Endothelial cell of umbilical vein (primary cell): Measurements from ENCODE around the gene ZNRF1. TPM values are rescaled to one million over a fixed set of nuclear protein-coding genes. Genes with fewer than 3 reads are reported as not detected.

Experiments used
- BruUV-seq: library from RNA; stranded (reverse); fragments of 400-500 nt; replicated peaks from 2 replicates; lab custom pipeline; 2021; lab: Mats Ljungman, UMichigan
- CTCF ChIA-PET: fragments of 300-600, 350-600 bp; sonication (Branson Sonifier 250); formaldehyde crosslinking; loops from one replicate; lab custom pipeline; 2021; ENCODE audit warnings: antibody characterized with exemption, inconsistent platforms; lab: Charles Lee
- POLR2A ChIA-PET: fragments of 300-600, 350-600 bp; sonication (Branson Sonifier 250); formaldehyde crosslinking; loops from one replicate; lab custom pipeline; 2021; ENCODE audit warnings: antibody characterized with exemption, inconsistent platforms; lab: Charles Lee
- DNase-seq: peaks from one replicate; pipeline ENCODE4 v3.0.0-alpha.2; 2011; ENCODE audit warnings: low read depth, low spot score
- FAIRE-seq: peaks from 2 replicates; lab custom pipeline; 2011; peaks lifted over from hg19 to GRCh38; lab: Jason Lieb, UNC
- H2AFZ ChIP-seq: 2 replicates; pipeline ENCODE4 v1.6.0; 2012; ENCODE audit warnings: low read depth, low read length, control low read depth, inconsistent platforms
- H3K27ac ChIP-seq: 2 replicates; pipeline ENCODE4 v1.5.1; 2011; ENCODE audit warnings: low read depth, mild to moderate bottlenecking, control low read depth, low read length, moderate library complexity; ENCODE audit not compliant: insufficient read depth
- H3K27me3 ChIP-seq, 2 experiments: 2 replicates each; pipeline versions ENCODE4 v1.6.0 to v1.6.1; 2011; ENCODE audit warnings: low read length in 2 of 2, mixed read lengths in 1 of 2; ENCODE audit not compliant: control insufficient read depth in 2 of 2, insufficient read depth in 2 of 2
- H3K36me3 ChIP-seq, 2 experiments: 2 replicates in 1 of 2; 3 replicates in 1 of 2; pipeline ENCODE4 v1.5.1; 2011; ENCODE audit warnings: low read length in 2 of 2, mild to moderate bottlenecking in 1 of 2, moderate library complexity in 1 of 2; ENCODE audit not compliant: control insufficient read depth in 2 of 2, insufficient read depth in 2 of 2; ENCODE audit errors: extremely low read depth in 1 of 2
- H3K4me1 ChIP-seq: 3 replicates; pipeline ENCODE4 v1.5.1; 2011; ENCODE audit warnings: mild to moderate bottlenecking, low read length; ENCODE audit not compliant: control insufficient read depth, insufficient read depth; ENCODE audit errors: extremely low read depth
- H3K4me2 ChIP-seq: 2 replicates; pipeline ENCODE4 v1.6.1; 2011; ENCODE audit warnings: low read length, control low read depth, mixed read lengths; ENCODE audit not compliant: insufficient read depth
- H3K4me3 ChIP-seq, 3 experiments: fragments of 200-600 bp in 1 of 3; sonication (generic), shearing (Covaris generic) in 1 of 3; replicated peaks in 1 of 3; 2 replicates each; pipeline ENCODE4 v1.5.1; 2011 to 2016; ENCODE audit warnings: control low read depth in 3 of 3, low read length in 3 of 3, mild to moderate bottlenecking in 2 of 3, inconsistent platforms in 1 of 3, low read depth in 1 of 3, moderate library complexity in 1 of 3; ENCODE audit not compliant: insufficient read depth in 1 of 3
- H3K79me2 ChIP-seq: 2 replicates; pipeline ENCODE4 v1.6.0; 2012; ENCODE audit warnings: low read length, inconsistent platforms; ENCODE audit not compliant: control insufficient read depth, insufficient read depth
- H3K9ac ChIP-seq: replicated peaks from 2 replicates; pipeline ENCODE3; 2011; ENCODE audit warnings: low read length, control low read depth; ENCODE audit not compliant: insufficient read depth; ENCODE audit errors: extremely low read depth
- H3K9me1 ChIP-seq: replicated peaks from 3 replicates; pipeline ENCODE4 v1.6.0; 2011; ENCODE audit warnings: mild to moderate bottlenecking, low read length; ENCODE audit not compliant: control insufficient read depth, insufficient read depth; ENCODE audit errors: extremely low read depth
- H3K9me3 ChIP-seq: replicated peaks from 2 replicates; pipeline ENCODE4 v1.5.1; 2012; ENCODE audit warnings: low read length, inconsistent platforms; ENCODE audit not compliant: control insufficient read depth, insufficient read depth
- H4K20me1 ChIP-seq: replicated peaks from 2 replicates; pipeline ENCODE3; 2011; ENCODE audit warnings: mild to moderate bottlenecking, low read length; ENCODE audit not compliant: control insufficient read depth, insufficient read depth; ENCODE audit errors: extremely low read depth
- CTCF ChIP-seq, 2 donors: IDR thresholded peaks; 1 replicate in 1 of 2; 2 replicates in 1 of 2; pipeline ENCODE4 v1.5.1; 2011; ENCODE audit warnings: low read length in 2 of 2, mild to moderate bottlenecking in 2 of 2, moderate library complexity in 2 of 2, control low read depth in 1 of 2, inconsistent platforms in 1 of 2, low read depth in 1 of 2; ENCODE audit not compliant: insufficient read depth in 1 of 2; ENCODE audit errors: extremely low read depth in 1 of 2
- EZH2 ChIP-seq: IDR thresholded peaks from 2 replicates; pipeline ENCODE4 v1.6.1; 2012; ENCODE audit warnings: borderline replicate concordance, low read depth, mild to moderate bottlenecking, moderate library complexity, low read length, inconsistent platforms; ENCODE audit not compliant: severe bottlenecking
- FOS ChIP-seq: IDR thresholded peaks from 2 replicates; pipeline ENCODE4 v1.6.1; 2011; ENCODE audit warnings: mild to moderate bottlenecking, low read length, moderate library complexity, borderline replicate concordance; ENCODE audit not compliant: insufficient read depth
- GATA2 ChIP-seq: IDR thresholded peaks from 2 replicates; pipeline ENCODE4 v1.7.0; 2011; ENCODE audit warnings: low read depth, mild to moderate bottlenecking, moderate library complexity, mixed read lengths, low read length; ENCODE audit not compliant: insufficient read length, insufficient read depth
- JUN ChIP-seq: IDR thresholded peaks from 2 replicates; pipeline ENCODE4 v1.6.1; 2011; ENCODE audit warnings: borderline replicate concordance, low read depth; ENCODE audit not compliant: insufficient read length, insufficient read depth
- MAX ChIP-seq: IDR thresholded peaks from 2 replicates; pipeline ENCODE4 v1.6.1; 2011; ENCODE audit not compliant: insufficient read depth, insufficient read length
- MYC ChIP-seq: IDR thresholded peaks from one replicate; pipeline ENCODE4 v1.6.1; 2011; ENCODE audit warnings: mild to moderate bottlenecking, low read depth, low read length
- POLR2A ChIP-seq: IDR thresholded peaks from 2 replicates; pipeline ENCODE4 v1.6.1; 2012; ENCODE audit warnings: low read depth, mild to moderate bottlenecking, control low read depth, low read length
- POLR2AphosphoS5 ChIP-seq: IDR thresholded peaks from 2 replicates; pipeline ENCODE4 v1.6.1; 2012; ENCODE audit warnings: low read depth, mild to moderate bottlenecking, control low read depth, low read length, moderate library complexity; ENCODE audit not compliant: insufficient read depth
- dilution Hi-C: fragments of 300-500 bp; cut with MboI; formaldehyde crosslinking; loops from one replicate; pipeline ENCODE4 v1.15.0; 2019; ENCODE audit warnings: low sequenced_read_pairs; ENCODE audit not compliant: extremely low pct_ligation_motif_present
- intact Hi-C: fragments of 100-400 bp; cut with micrococcal nuclease; formaldehyde crosslinking; loops from one replicate; pipeline ENCODE4 v1.10.0; 2022
- polyA plus RNA-seq, 4 experiments: library from polyadenylated mRNA; depleted of rRNA in 3 of 4; stranded (reverse) in 3 of 4; unstranded in 1 of 4; fragments of >200 nt; gene quantifications; 2 replicates each; pipeline versions ENCODE4 v1.2.1 to v1.2.3, GENCODE V29; 2011 to 2012; ENCODE audit warnings: missing spikeins in 1 of 4
- total RNA-seq: library from RNA; stranded (reverse); gene quantifications from 2 replicates; pipeline ENCODE4 v1.2.3, GENCODE V29; 2021

Gene ZNRF1
- total and polyA plus RNA-seq, 2 donors (not counting 3 experiments of a cell fraction or from before 2014, with no cell fraction given), result 23.7 to 34.9 TPM

- no peaks in the 10 kb centered on the region for H3K9me1 ChIP-seq
- dilution Hi-C loops, result no loop called here
- no peak overlapping the region for H3K4me2 ChIP-seq
- FAIRE-seq (no peak), DNase-seq (no peak)
- TF ChIP-seq GATA2 (no peak), MYC (no peak), MAX (no peak), EZH2 (no peak), POLR2AphosphoS5 (no peak), FOS (no peak), POLR2A (no peak), JUN (no peak), CTCF (IDR thresholded peaks at IDR 0.05; ENCODE audit: extremely low read depth in 1 of 2, insufficient read depth in 1 of 2, low read depth in 1 of 2, low read length in 2 of 2) (no peak)
- H2AFZ ChIP-seq, result no peak overlapping the region
- H3K36me3 ChIP-seq, result no peaks in the 10 kb centered on the region
- BruUV-seq, result no TSS peak
- CTCF ChIA-PET, result interaction anchor here (1.1 to 1.4 kb wide), 3 partner anchors 39 to 74 kb away, joined by 3 to 5 read pairs (median 3); partner anchors contain the start of gene ZNRF1
- no peaks in the 10 kb centered on the region for H3K9me3 ChIP-seq
- H3K4me1 ChIP-seq, result peaks cover 13% of the 10 kb centered on the region
- POLR2A ChIA-PET, result interaction anchor here (0.6 kb wide), 1 partner anchor 25 kb away, joined by 3 read pairs; no protein-coding TSS in a partner anchor
- H3K79me2 ChIP-seq, result peaks cover 23% of the 10 kb centered on the region
- H3K27ac ChIP-seq, result no peak overlapping the region
- H3K27me3 ChIP-seq, result no peaks in the 10 kb centered on the region
- H4K20me1 ChIP-seq, result peaks cover 2% of the 10 kb centered on the region
- H3K9ac ChIP-seq, result no peak overlapping the region
- no peak overlapping the region for H3K4me3 ChIP-seq
- intact Hi-C loops, result no loop called here
These were observed 73.6 kb downstream of the ZNRF1 start for GRCh38 chr16:75072239-75072947.
